ENCODE results near the gene OR2F2. TPM values are rescaled to one million over a fixed set of nuclear protein-coding genes. Genes with fewer than 3 reads are reported as not detected.

The OR2F2 gene, protein sequence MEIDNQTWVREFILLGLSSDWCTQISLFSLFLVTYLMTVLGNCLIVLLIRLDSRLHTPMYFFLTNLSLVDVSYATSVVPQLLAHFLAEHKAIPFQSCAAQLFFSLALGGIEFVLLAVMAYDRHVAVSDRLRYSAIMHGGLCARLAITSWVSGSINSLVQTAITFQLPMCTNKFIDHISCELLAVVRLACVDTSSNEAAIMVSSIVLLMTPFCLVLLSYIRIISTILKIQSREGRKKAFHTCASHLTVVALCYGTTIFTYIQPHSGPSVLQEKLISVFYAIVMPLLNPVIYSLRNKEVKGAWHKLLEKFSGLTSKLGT
- not detected for total RNA-seq

DNA sequence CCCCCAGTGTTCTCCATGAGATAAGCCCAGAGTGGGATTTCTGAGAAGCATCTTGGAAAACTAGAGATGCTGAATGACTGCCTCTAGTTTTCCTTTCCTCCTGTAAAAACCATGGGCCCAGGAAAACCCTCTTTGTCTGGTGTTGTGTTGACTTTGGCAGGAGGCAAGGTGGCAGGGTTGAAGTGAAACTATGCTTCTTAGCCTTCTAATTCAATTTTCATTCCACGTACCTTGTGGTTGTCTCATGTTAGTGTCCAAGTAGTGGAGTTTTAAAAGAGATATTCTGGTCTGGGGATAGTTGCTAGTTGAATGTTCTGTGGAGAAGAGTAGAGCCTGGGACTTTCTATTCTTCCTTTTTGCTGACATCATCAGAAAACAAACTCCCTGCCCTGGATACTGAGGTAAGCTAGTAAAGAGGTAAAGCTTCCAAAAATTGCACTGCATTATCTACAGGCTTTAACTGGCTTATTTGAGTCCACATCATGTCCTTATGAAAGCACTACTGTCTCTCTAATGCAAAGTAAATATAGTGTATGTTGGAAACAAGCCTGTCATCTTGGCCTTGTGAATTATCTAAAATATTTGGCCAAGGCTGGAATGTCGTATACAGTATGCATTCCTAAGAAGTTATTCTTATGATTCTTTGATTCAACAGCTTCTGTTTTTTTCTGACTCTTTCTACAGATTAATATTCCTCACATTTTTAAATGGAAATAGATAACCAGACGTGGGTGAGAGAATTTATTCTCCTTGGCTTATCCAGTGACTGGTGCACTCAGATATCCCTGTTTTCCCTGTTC, at the start of gene OR2F2:
Gene OR2F2 (plus strand): TSS at position 708 of the 800 bp plus-strand sequence. CDS start 0 bp downstream, at position 708.
- intact Hi-C loops (cut with DNase I) = no loop called here
- Histone ChIP-seq H3K27me3 (no peaks in the 10 kb centered on the region), H3K36me3 (no peaks in the 10 kb centered on the region), H3K27ac (no peak within 1 kb of the TSS), H3K4me3 (no peak within 1 kb of the TSS), H3K4me1 (peaks cover 0 to 3% of the 10 kb centered on the region in 2 donors), H3K9me3 (peaks cover 0 to 6% of the 10 kb centered on the region in 2 donors)
- DNase-seq (ENCODE audit: low spot score in 2 of 2) = no peak
- TF ChIP-seq, protein P1, sequence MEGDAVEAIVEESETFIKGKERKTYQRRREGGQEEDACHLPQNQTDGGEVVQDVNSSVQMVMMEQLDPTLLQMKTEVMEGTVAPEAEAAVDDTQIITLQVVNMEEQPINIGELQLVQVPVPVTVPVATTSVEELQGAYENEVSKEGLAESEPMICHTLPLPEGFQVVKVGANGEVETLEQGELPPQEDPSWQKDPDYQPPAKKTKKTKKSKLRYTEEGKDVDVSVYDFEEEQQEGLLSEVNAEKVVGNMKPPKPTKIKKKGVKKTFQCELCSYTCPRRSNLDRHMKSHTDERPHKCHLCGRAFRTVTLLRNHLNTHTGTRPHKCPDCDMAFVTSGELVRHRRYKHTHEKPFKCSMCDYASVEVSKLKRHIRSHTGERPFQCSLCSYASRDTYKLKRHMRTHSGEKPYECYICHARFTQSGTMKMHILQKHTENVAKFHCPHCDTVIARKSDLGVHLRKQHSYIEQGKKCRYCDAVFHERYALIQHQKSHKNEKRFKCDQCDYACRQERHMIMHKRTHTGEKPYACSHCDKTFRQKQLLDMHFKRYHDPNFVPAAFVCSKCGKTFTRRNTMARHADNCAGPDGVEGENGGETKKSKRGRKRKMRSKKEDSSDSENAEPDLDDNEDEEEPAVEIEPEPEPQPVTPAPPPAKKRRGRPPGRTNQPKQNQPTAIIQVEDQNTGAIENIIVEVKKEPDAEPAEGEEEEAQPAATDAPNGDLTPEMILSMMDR (IDR thresholded peaks at IDR 0.05) = no peak

DNA sequence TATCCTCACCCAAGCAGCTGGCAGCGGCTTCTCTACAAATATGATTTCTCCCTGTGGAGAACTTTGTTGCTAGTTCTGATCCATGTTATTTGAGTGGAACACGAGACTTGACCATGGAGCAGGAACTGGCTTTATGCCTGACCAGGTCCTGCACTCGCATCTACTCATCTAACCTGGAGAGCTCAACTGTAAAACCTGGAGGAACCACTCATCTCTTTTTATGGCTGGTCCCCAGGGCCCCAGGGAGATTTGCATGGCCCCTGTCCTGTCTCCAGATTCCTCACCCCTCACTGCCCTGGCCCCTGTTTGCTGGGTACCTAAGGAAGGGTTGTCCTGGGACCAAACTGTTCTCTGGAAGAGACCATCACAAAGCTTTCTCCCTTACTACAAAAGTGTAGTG, 49.1 kb upstream of the OR2F2 start:
- peaks cover 0 to 8% of the 10 kb centered on the region in 2 donors for H3K36me3 ChIP-seq
- DNase-seq (ENCODE audit: low spot score in 2 of 2) = no peak
- TF ChIP-seq, protein P1 (IDR thresholded peaks at IDR 0.05) = no peak
- peaks cover 0 to 16% of the 10 kb centered on the region in 2 donors for H3K4me1 ChIP-seq
- peak overlapping the region in 1 of 2 donors; percentile 65 for H3K4me3 ChIP-seq
- no peaks in the 10 kb centered on the region for H3K27me3 ChIP-seq
- intact Hi-C loops (cut with DNase I) = no loop called here
- H3K9me3 ChIP-seq = peaks cover 0 to 16% of the 10 kb centered on the region in 2 donors
- no peak overlapping the region for H3K27ac ChIP-seq

DNA sequence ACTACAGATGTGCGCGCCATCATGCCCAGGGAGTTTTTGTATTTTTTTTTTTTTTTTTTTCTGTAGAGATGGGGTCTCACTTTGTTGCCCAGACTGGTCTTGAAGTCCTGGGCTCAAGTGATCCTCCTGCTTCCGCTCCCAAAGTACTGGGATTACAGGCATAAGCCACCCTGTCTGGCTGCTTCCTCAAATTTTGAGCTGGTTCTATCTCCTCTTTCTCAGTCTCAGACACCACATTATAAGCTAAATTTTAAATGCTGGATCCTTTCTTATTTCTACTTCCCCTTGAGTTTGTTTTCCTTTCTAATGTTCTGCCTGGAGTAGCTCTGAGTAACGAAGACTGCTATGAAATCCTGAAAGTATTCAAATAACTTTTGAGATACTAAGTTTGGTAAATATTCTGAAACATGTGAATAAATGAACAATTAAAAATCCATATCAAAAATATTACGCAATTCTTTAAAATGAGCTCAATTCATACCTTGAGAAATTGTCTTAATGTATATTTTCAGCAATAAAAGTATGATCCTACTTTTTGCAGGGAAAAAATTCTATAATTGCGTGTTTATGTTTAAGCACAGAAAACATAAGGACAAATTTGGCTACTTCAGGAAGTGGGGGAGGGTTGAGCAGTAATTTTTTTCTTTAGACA, 48.1 kb upstream of the OR2F2 start:
- no peak overlapping the region for H3K27ac ChIP-seq
- intact Hi-C loops (cut with DNase I) = no loop called here
- peaks cover 0 to 8% of the 10 kb centered on the region in 2 donors for H3K36me3 ChIP-seq
- H3K9me3 ChIP-seq = peaks cover 0 to 26% of the 10 kb centered on the region in 2 donors
- H3K4me3 ChIP-seq = no peak overlapping the region
- H3K4me1 ChIP-seq = peaks cover 0 to 13% of the 10 kb centered on the region in 2 donors
- TF ChIP-seq, protein P1 (IDR thresholded peaks at IDR 0.05) = no peak
- no peaks in the 10 kb centered on the region for H3K27me3 ChIP-seq
- DNase-seq (ENCODE audit: low spot score in 2 of 2) = no peak

DNA sequence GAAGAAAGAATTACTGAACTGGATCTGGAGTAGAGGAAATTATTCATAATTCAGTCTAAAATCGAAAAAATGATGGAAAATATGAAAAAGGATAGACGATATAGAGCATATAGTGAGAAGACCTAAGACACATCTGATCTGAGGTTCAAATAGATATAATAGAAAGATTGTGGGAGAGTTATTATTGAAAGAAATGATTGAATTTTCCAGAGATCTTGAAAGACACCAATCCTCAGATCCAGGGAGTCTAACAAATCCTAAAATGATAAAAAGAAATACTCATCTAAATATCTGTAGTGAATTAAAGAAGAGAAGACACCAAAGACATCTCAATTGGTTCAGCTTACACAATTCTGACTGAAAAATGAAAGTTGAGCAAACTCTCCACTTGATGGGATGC, 46.0 kb upstream of the OR2F2 start:
- intact Hi-C loops (cut with DNase I) = no loop called here
- no peak for DNase-seq (ENCODE audit: low spot score in 2 of 2)
- Histone ChIP-seq H3K4me1 (peaks cover 0 to 11% of the 10 kb centered on the region in 2 donors), H3K27ac (no peak overlapping the region), H3K27me3 (no peaks in the 10 kb centered on the region), H3K36me3 (peaks cover 0 to 8% of the 10 kb centered on the region in 2 donors), H3K9me3 (peaks cover 4 to 43% of the 10 kb centered on the region in 2 donors), H3K4me3 (no peak overlapping the region)
- TF ChIP-seq, protein P1 (IDR thresholded peaks at IDR 0.05) = no peak

DNA sequence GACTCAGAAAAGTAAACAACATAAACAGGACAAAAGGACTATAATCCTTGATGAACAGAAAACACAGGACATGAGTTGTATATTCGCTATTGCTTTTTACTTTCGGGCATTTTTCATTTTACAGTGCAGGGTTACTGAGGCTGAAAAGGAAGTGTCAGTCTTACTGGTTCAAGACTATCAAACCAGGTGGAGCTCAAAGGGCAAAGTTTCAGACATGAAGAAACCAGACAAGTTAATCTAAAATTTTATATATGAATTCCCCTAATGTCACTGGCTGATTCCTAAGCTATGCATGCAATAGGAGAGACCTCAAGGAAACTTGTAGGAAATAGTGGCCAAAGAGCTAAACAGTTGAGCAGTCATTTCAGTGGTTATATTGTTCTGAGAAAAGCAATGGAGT, 44.5 kb upstream of the OR2F2 start:
- Histone ChIP-seq H3K4me3 (no peak overlapping the region), H3K27me3 (no peaks in the 10 kb centered on the region), H3K4me1 (no peaks in the 10 kb centered on the region), H3K36me3 (peaks cover 0 to 8% of the 10 kb centered on the region in 2 donors), H3K27ac (no peak overlapping the region), H3K9me3 (peaks cover 4 to 43% of the 10 kb centered on the region in 2 donors)
- intact Hi-C loops (cut with DNase I) = no loop called here
- no peak for DNase-seq (ENCODE audit: low spot score in 2 of 2)
- TF ChIP-seq, protein P1 (IDR thresholded peaks at IDR 0.05) = no peak
